ENCODE data around the gene NMNAT2. TPM values are rescaled to one million over a fixed set of nuclear protein-coding genes. Genes with fewer than 3 reads are reported as not detected.
A peak's percentile ranks its signal among the peaks of the same experiment; 100 is the strongest.
"Not testable (repeated sequence)": the region's sequence is repeated elsewhere in the genome, so short reads cannot be mapped to it uniquely, and the experiment has no call there.

NMNAT2 gene
- total RNA-seq, 2 donors from 2014 or later, result 0.60 to 1.1 TPM

GRCh38 chr1:183249941-183250452, 168.2 kb downstream of the NMNAT2 start:
- DNase-seq (ENCODE audit: low spot score), result no peak
- intact Hi-C loops (cut with DNase I), result no loop called here

GRCh38 chr1:183248989-183249691, 169.0 kb downstream of the NMNAT2 start:
- intact Hi-C loops (cut with DNase I), result no loop called here
- DNase-seq (ENCODE audit: low spot score), result no peak

GRCh38 chr1:183247931-183248330, 170.2 kb downstream of the NMNAT2 start:
- DNase-seq (ENCODE audit: low spot score), result no peak
- intact Hi-C loops (cut with DNase I), result no loop called here

- DNase-seq (ENCODE audit: low spot score), result no peak
- intact Hi-C loops (cut with DNase I), result no loop called here
Measured at GRCh38 chr1:183247484-183247883, 170.7 kb downstream of the NMNAT2 start.

GRCh38 chr1:183247066-183247465, 171.1 kb downstream of the NMNAT2 start:
- intact Hi-C loops (cut with DNase I), result no loop called here

GRCh38 chr1:183246436-183246835, 171.7 kb downstream of the NMNAT2 start:
- intact Hi-C loops (cut with DNase I), result no loop called here
- no peak for DNase-seq (ENCODE audit: low spot score)

More at GRCh38 chr1:183247066-183247465, 171.1 kb downstream of the NMNAT2 start:
- DNase-seq (ENCODE audit: low spot score), result no peak

- intact Hi-C loops (cut with DNase I), result no loop called here
- no peak for DNase-seq (ENCODE audit: low spot score)
Measured at GRCh38 chr1:183245357-183245756, 172.8 kb downstream of the NMNAT2 start.

GRCh38 chr1:183244466-183244865, 173.7 kb downstream of the NMNAT2 start:
- intact Hi-C loops (cut with DNase I), result no loop called here
- DNase-seq (ENCODE audit: low spot score), result peak; percentile 94

GRCh38 chr1:183243161-183244050, 174.8 kb downstream of the NMNAT2 start:
- DNase-seq (ENCODE audit: low spot score), result peak; percentile 89
- intact Hi-C loops (cut with DNase I), result no loop called here

- DNase-seq (ENCODE audit: low spot score), result no peak
- intact Hi-C loops (cut with DNase I), result no loop called here
Measured at GRCh38 chr1:183242556-183242955, 175.6 kb downstream of the NMNAT2 start.

GRCh38 chr1:183241471-183241870, 176.7 kb downstream of the NMNAT2 start:
- no peak for DNase-seq (ENCODE audit: low spot score)
- intact Hi-C loops (cut with DNase I), result no loop called here

- DNase-seq (ENCODE audit: low spot score); intact Hi-C loops (cut with DNase I): not testable (repeated sequence)
Measured at GRCh38 chr1:183240853-183241252, 177.3 kb downstream of the NMNAT2 start.

GRCh38 chr1:183240526-183240825, 177.7 kb downstream of the NMNAT2 start:
- intact Hi-C loops (cut with DNase I), result no loop called here

GRCh38 chr1:183239793-183240525, 178.2 kb downstream of the NMNAT2 start:
- intact Hi-C loops (cut with DNase I), result no loop called here

More at GRCh38 chr1:183240526-183240825, 177.7 kb downstream of the NMNAT2 start:
- DNase-seq (ENCODE audit: low spot score), result no peak

GRCh38 chr1:183239220-183239742, 178.9 kb downstream of the NMNAT2 start:
- intact Hi-C loops (cut with DNase I), result no loop called here
- peak; percentile 71 for DNase-seq (ENCODE audit: low spot score)

More at GRCh38 chr1:183239793-183240525, 178.2 kb downstream of the NMNAT2 start:
- no peak for DNase-seq (ENCODE audit: low spot score)

- DNase-seq (ENCODE audit: low spot score), result no peak
- intact Hi-C loops (cut with DNase I), result no loop called here
Measured at GRCh38 chr1:183238071-183238470, 180.1 kb downstream of the NMNAT2 start.

- no peak for DNase-seq (ENCODE audit: low spot score)
- intact Hi-C loops (cut with DNase I), result no loop called here
Measured at GRCh38 chr1:183237046-183237445, 181.1 kb downstream of the NMNAT2 start.

- no peak for DNase-seq (ENCODE audit: low spot score)
- intact Hi-C loops (cut with DNase I), result no loop called here
Measured at GRCh38 chr1:183236158-183236725, 181.9 kb downstream of the NMNAT2 start.

- intact Hi-C loops (cut with DNase I), result no loop called here
Measured at GRCh38 chr1:183235503-183235902, 182.7 kb downstream of the NMNAT2 start.

More at GRCh38 chr1:183235503-183235902, 182.7 kb downstream of the NMNAT2 start:
- DNase-seq (ENCODE audit: low spot score), result no peak
